ENCODE results near the gene FOSL2.

Gene FOSL2

GRCh38 chr2:28422908-28423741, 30.5 kb downstream of the FOSL2 start:
- no peak for TF ChIP-seq CTCF (IDR thresholded peaks at IDR 0.05; ENCODE audit: low read depth, low read length, missing control alignments)
- in situ Hi-C loops (cut with HindIII; ENCODE audit: low sequenced_read_pairs) = no loop called here
- H3K4me3 ChIP-seq (ENCODE audit: low read depth, low read length) = no peak overlapping the region
- no peak for DNase-seq (ENCODE audit: low read depth)

- no peak for DNase-seq (ENCODE audit: low read depth)
- in situ Hi-C loops (cut with HindIII; ENCODE audit: low sequenced_read_pairs) = no loop called here
- no peak for TF ChIP-seq CTCF (IDR thresholded peaks at IDR 0.05; ENCODE audit: low read depth, low read length, missing control alignments)
Measured at GRCh38 chr2:28423856-28424605, 31.4 kb downstream of the FOSL2 start.

GRCh38 chr2:28424799-28425463, 32.3 kb downstream of the FOSL2 start:
- TF ChIP-seq CTCF (IDR thresholded peaks at IDR 0.05; ENCODE audit: low read depth, low read length, missing control alignments) = no peak
- H3K4me3 ChIP-seq (ENCODE audit: low read depth, low read length) = no peak overlapping the region
- DNase-seq (ENCODE audit: low read depth) = no peak
- in situ Hi-C loops (cut with HindIII; ENCODE audit: low sequenced_read_pairs) = loop anchor here (5.0 kb wide), 1 partner anchor 52 kb away; no protein-coding TSS in a partner anchor

More at GRCh38 chr2:28423856-28424605, 31.4 kb downstream of the FOSL2 start:
- no peak overlapping the region for H3K4me3 ChIP-seq (ENCODE audit: low read depth, low read length)

GRCh38 chr2:28425464-28425835, 32.8 kb downstream of the FOSL2 start:
- TF ChIP-seq CTCF (IDR thresholded peaks at IDR 0.05; ENCODE audit: low read depth, low read length, missing control alignments) = no peak

GRCh38 chr2:28427741-28428415, 35.2 kb downstream of the FOSL2 start:
- in situ Hi-C loops (cut with HindIII; ENCODE audit: low sequenced_read_pairs) = loop anchor here (5.0 kb wide), 1 partner anchor 49 kb away; no protein-coding TSS in a partner anchor

More at GRCh38 chr2:28425464-28425835, 32.8 kb downstream of the FOSL2 start:
- no peak overlapping the region for H3K4me3 ChIP-seq (ENCODE audit: low read depth, low read length)
- in situ Hi-C loops (cut with HindIII; ENCODE audit: low sequenced_read_pairs) = loop anchor here (5.0 kb wide), 1 partner anchor 52 kb away; no protein-coding TSS in a partner anchor
- DNase-seq (ENCODE audit: low read depth) = no peak

More at GRCh38 chr2:28427741-28428415, 35.2 kb downstream of the FOSL2 start:
- H3K4me3 ChIP-seq (ENCODE audit: low read depth, low read length) = no peak overlapping the region
- DNase-seq (ENCODE audit: low read depth) = no peak
- TF ChIP-seq CTCF (IDR thresholded peaks at IDR 0.05; ENCODE audit: low read depth, low read length, missing control alignments) = no peak
